ENCODE measurements around the gene CLIP4. TPM values are rescaled to one million over a fixed set of nuclear protein-coding genes. Genes with fewer than 3 reads are reported as not detected.

The CLIP4 gene
- total RNA-seq, 2 experiments from 2014 or later: 36.8 to 39.4 TPM

DNA sequence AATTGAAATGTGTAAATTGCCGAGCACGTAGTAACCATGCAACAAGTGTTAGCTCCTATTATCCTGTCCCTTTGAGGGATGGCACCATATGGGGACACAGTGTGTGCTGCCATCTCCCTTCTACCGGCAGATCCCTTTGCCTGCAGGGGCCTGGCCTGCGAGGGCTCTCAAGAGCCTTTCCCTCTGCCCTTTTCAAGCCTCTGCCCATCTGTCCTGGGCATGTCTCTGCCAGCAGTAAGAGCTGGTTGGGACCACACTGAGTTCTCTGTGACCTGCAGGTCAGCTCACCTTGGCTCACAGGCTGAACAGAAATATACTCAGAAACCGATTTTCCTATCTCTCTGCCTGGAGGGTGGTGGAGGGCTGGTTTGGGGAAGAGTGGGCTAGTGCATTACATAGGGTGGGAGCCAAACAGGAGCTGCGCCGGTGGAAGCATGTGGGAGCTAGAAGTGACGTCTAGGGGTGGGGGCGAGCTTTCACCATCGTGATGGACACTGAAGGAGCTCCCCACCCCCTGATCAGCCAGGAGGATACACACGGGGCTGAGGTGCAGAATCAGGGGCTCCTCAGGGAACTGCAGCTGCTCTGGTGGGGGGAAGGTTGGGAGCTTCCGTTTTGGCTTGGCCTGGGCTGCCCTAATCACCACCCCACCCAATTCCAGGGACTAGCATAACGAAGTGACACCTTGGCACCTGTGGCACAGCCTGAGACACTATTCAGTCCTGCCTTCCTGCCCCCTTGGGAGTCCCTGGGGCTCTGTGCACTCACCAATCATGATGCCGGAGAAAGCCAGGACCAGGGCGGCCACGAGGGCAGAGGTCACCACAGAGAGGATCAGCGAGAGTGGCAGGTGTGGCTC is 109.7 kb downstream of the CLIP4 start:
- POLR2A ChIA-PET: no interaction called here
- Histone ChIP-seq H3K27ac (ENCODE audit: low read depth in 1 of 2, low read length in 2 of 2) (no peak overlapping the region), H3K4me1 (ENCODE audit: insufficient read depth, low read length) (no peaks in the 10 kb centered on the region), H3K9me3 (ENCODE audit: control insufficient read depth in 1 of 2, insufficient read depth in 1 of 2, low read length in 2 of 2) (no peaks in the 10 kb centered on the region), H3K4me3 (ENCODE audit: low read length) (no peak overlapping the region), H3K27me3 (ENCODE audit: control insufficient read depth in 1 of 2, insufficient read depth in 2 of 2, low read length in 2 of 2) (peaks cover 2 to 10% of the 10 kb centered on the region in 2 experiments), H3K36me3 (ENCODE audit: insufficient read depth, low read length) (no peaks in the 10 kb centered on the region)
- ATAC-seq (ENCODE audit: poor library complexity) (no peak), DNase-seq (no peak)
- Mint-ChIP-seq H3K27me3 (peaks cover 20% of the 10 kb centered on the region), H3K9me3 (no peaks in the 10 kb centered on the region), H3K4me3 (no peak overlapping the region), H3K27ac (no peak overlapping the region), H3K4me1 (ENCODE audit: low read depth) (no peaks in the 10 kb centered on the region), H3K36me3 (ENCODE audit: low read depth) (no peaks in the 10 kb centered on the region)
- CTCF ChIA-PET: no interaction called here
- TF ChIP-seq, protein P1, sequence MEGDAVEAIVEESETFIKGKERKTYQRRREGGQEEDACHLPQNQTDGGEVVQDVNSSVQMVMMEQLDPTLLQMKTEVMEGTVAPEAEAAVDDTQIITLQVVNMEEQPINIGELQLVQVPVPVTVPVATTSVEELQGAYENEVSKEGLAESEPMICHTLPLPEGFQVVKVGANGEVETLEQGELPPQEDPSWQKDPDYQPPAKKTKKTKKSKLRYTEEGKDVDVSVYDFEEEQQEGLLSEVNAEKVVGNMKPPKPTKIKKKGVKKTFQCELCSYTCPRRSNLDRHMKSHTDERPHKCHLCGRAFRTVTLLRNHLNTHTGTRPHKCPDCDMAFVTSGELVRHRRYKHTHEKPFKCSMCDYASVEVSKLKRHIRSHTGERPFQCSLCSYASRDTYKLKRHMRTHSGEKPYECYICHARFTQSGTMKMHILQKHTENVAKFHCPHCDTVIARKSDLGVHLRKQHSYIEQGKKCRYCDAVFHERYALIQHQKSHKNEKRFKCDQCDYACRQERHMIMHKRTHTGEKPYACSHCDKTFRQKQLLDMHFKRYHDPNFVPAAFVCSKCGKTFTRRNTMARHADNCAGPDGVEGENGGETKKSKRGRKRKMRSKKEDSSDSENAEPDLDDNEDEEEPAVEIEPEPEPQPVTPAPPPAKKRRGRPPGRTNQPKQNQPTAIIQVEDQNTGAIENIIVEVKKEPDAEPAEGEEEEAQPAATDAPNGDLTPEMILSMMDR (IDR thresholded peaks at IDR 0.05): no peak
- intact Hi-C loops (cut with DNase I, micrococcal nuclease): no loop called here

- H3K27ac Mint-ChIP-seq: no peak overlapping the region
- intact Hi-C loops (cut with DNase I, micrococcal nuclease): no loop called here
- CTCF ChIA-PET: no interaction called here
These were observed 110.6 kb downstream of the CLIP4 start for GRCh38 chr2:29225814-29226213.

GRCh38 chr2:29226375-29226774 is 111.2 kb downstream of the CLIP4 start:
- ChIA-PET CTCF (no interaction called here), POLR2A (no interaction called here)
- Histone ChIP-seq H3K27ac (ENCODE audit: low read depth in 1 of 2, low read length in 2 of 2) (no peak overlapping the region), H3K4me3 (ENCODE audit: low read length) (no peak overlapping the region), H3K27me3 (ENCODE audit: control insufficient read depth in 1 of 2, insufficient read depth in 2 of 2, low read length in 2 of 2) (peaks cover 2 to 10% of the 10 kb centered on the region in 2 experiments), H3K9me3 (ENCODE audit: control insufficient read depth in 1 of 2, insufficient read depth in 1 of 2, low read length in 2 of 2) (no peaks in the 10 kb centered on the region), H3K4me1 (ENCODE audit: insufficient read depth, low read length) (no peaks in the 10 kb centered on the region), H3K36me3 (ENCODE audit: insufficient read depth, low read length) (no peaks in the 10 kb centered on the region)
- intact Hi-C loops (cut with DNase I, micrococcal nuclease): no loop called here
- no peak overlapping the region for H3K4me3 Mint-ChIP-seq
- no peaks in the 10 kb centered on the region for H3K36me3 Mint-ChIP-seq (ENCODE audit: low read depth)
- TF ChIP-seq, protein P1 (IDR thresholded peaks at IDR 0.05): no peak
- DNase-seq (no peak), ATAC-seq (ENCODE audit: poor library complexity) (no peak)
- H3K27ac Mint-ChIP-seq: no peak overlapping the region
- H3K9me3 Mint-ChIP-seq: no peaks in the 10 kb centered on the region
- no peaks in the 10 kb centered on the region for H3K4me1 Mint-ChIP-seq (ENCODE audit: low read depth)
- peaks cover 20% of the 10 kb centered on the region for H3K27me3 Mint-ChIP-seq

More at GRCh38 chr2:29225814-29226213, 110.6 kb downstream of the CLIP4 start:
- Histone ChIP-seq H3K4me1 (ENCODE audit: insufficient read depth, low read length) (no peaks in the 10 kb centered on the region), H3K9me3 (ENCODE audit: control insufficient read depth in 1 of 2, insufficient read depth in 1 of 2, low read length in 2 of 2) (no peaks in the 10 kb centered on the region), H3K27me3 (ENCODE audit: control insufficient read depth in 1 of 2, insufficient read depth in 2 of 2, low read length in 2 of 2) (peaks cover 2 to 10% of the 10 kb centered on the region in 2 experiments), H3K36me3 (ENCODE audit: insufficient read depth, low read length) (no peaks in the 10 kb centered on the region), H3K27ac (ENCODE audit: low read depth in 1 of 2, low read length in 2 of 2) (no peak overlapping the region), H3K4me3 (ENCODE audit: low read length) (no peak overlapping the region)
- no peaks in the 10 kb centered on the region for H3K9me3 Mint-ChIP-seq
- no peak overlapping the region for H3K4me3 Mint-ChIP-seq
- POLR2A ChIA-PET: no interaction called here
- H3K27me3 Mint-ChIP-seq: peaks cover 20% of the 10 kb centered on the region
- TF ChIP-seq, protein P1 (IDR thresholded peaks at IDR 0.05): no peak
- ATAC-seq (ENCODE audit: poor library complexity) (no peak), DNase-seq (no peak)
- H3K4me1 Mint-ChIP-seq (ENCODE audit: low read depth): no peaks in the 10 kb centered on the region
- no peaks in the 10 kb centered on the region for H3K36me3 Mint-ChIP-seq (ENCODE audit: low read depth)
